Body of pancreas (tissue), 4 donors: ENCODE measurements around the gene STX11.

Experiments used
- CTCF ChIP-seq, 7 experiments: fragments of 450-650 bp in 4 of 7; fragments of 200-600 bp in 3 of 7; sonication (generic) in 3 of 7; IDR thresholded peaks; one replicate each; pipeline ENCODE4 v1.5.1; 2016 to 2019; ENCODE audit warnings: antibody characterized with exemption in 7 of 7
- POLR2A ChIP-seq, 3 donors: fragments of 450-650 bp; IDR thresholded peaks; one replicate each; pipeline ENCODE4 v1.6.1; 2016; ENCODE audit warnings: antibody characterized with exemption in 3 of 3, mild to moderate bottlenecking in 2 of 3

- TF ChIP-seq POLR2A (IDR thresholded peaks at IDR 0.05) (no peak), CTCF (IDR thresholded peaks at IDR 0.05) (no peak)
Measured at GRCh38 chr6:144190080-144190479, 39.8 kb downstream of the STX11 start.
